22Rv1 (cell line): ENCODE results near the gene HTRA3.

Experiments used
- ZFX ChIP-seq: fragments of 450-650 bp; IDR thresholded peaks from 2 replicates; pipeline ENCODE4 v1.6.1; 2017; ENCODE audit warnings: antibody characterized with exemption, borderline replicate concordance
- TF ChIP-seq, protein P1 (sequence below): fragments of 450-650 bp; IDR thresholded peaks from 2 replicates; pipeline ENCODE4 v1.5.1; 2017; ENCODE audit warnings: mild to moderate bottlenecking

- TF ChIP-seq, protein P1, sequence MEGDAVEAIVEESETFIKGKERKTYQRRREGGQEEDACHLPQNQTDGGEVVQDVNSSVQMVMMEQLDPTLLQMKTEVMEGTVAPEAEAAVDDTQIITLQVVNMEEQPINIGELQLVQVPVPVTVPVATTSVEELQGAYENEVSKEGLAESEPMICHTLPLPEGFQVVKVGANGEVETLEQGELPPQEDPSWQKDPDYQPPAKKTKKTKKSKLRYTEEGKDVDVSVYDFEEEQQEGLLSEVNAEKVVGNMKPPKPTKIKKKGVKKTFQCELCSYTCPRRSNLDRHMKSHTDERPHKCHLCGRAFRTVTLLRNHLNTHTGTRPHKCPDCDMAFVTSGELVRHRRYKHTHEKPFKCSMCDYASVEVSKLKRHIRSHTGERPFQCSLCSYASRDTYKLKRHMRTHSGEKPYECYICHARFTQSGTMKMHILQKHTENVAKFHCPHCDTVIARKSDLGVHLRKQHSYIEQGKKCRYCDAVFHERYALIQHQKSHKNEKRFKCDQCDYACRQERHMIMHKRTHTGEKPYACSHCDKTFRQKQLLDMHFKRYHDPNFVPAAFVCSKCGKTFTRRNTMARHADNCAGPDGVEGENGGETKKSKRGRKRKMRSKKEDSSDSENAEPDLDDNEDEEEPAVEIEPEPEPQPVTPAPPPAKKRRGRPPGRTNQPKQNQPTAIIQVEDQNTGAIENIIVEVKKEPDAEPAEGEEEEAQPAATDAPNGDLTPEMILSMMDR = no peak
- no peak for TF ChIP-seq ZFX
Observed at GRCh38 chr4:8300832-8301231, 31.3 kb downstream of the HTRA3 start.
